GM20000 (cell line): ENCODE data around the gene MANBA.

Experiments used
- DNase-seq: peaks from one replicate; pipeline ENCODE4 v3.0.0; 2012; ENCODE audit warnings: low spot score
- TF ChIP-seq, protein P1 (sequence below): IDR thresholded peaks from 2 replicates; pipeline ENCODE4 v1.5.1; 2012; ENCODE audit warnings: mild to moderate bottlenecking, control low read depth; ENCODE audit errors: extremely low read depth, missing control alignments

Gene MANBA

DNA sequence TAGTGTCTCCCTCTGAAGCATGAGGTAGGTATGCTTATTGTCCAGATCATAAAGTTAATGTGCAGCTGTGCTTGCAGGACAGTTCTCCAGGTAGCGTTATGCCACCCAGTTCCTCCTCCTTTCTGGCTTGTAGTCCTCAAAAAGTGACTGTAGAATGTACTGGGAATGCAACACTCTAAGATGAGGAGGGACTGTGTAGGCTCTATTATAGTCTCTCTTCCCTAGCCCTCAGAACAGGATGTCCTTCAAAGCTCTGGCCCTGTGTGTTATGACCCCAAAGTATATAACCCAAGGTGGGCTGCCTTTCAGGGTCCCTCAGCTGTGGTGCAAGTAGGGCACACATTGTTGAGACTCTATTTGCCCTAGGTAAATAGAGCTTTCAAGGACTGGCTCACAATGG lies 20.8 kb upstream of the MANBA start:
- TF ChIP-seq, protein P1, sequence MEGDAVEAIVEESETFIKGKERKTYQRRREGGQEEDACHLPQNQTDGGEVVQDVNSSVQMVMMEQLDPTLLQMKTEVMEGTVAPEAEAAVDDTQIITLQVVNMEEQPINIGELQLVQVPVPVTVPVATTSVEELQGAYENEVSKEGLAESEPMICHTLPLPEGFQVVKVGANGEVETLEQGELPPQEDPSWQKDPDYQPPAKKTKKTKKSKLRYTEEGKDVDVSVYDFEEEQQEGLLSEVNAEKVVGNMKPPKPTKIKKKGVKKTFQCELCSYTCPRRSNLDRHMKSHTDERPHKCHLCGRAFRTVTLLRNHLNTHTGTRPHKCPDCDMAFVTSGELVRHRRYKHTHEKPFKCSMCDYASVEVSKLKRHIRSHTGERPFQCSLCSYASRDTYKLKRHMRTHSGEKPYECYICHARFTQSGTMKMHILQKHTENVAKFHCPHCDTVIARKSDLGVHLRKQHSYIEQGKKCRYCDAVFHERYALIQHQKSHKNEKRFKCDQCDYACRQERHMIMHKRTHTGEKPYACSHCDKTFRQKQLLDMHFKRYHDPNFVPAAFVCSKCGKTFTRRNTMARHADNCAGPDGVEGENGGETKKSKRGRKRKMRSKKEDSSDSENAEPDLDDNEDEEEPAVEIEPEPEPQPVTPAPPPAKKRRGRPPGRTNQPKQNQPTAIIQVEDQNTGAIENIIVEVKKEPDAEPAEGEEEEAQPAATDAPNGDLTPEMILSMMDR, result no peak
- no peak for DNase-seq

DNA sequence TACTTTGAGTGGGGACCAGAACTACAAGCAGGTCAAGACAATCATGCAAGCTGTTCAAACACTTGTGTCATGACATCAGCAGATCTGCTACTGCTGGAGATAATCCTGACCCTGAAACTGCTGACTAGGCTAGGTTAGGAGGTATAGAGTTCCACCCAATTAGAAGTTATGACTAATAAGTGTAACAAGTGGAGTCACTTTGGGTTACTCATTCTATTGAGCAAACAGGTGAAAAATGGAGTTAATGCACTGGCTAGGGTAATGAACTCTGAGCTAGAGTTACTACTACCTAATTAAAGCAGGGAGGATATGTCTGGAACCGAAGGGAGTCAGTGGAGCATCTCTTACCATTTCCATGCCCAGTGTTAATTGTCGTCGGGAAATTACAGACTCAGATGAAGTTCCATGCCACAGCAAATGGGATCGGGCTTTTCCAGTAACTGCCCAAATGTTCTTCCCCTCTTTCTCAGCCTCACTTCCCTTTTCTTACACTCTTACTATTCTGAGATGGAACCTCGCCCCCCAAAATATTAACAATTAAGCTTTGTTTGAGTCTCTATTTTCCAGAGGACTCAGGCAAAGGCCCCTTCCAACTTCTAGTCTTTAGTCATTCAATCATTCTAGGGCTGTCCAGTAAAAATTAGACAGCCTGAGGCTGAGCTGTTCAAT lies 19.8 kb upstream of the MANBA start:
- DNase-seq, result no peak
- TF ChIP-seq, protein P1, result no peak

DNA sequence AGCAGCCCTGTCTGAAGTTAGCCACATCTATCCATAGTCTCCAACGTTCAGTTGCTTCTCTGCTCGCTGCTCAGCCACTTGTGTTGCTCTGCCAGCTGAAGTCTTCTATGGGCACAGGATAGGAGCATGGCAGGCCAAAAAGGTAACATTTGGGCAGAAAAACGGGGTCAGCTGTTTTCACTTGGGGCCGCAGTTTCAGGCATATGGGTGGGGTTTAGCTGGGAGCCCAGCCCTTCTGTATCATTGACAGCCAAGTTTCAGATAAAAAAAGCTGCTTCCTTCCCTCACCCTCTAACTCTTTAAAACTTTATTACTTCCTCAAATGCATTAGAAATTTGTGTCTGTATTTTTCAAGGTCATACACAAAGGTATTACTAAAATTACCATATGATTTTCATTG lies 18.4 kb upstream of the MANBA start:
- no peak for DNase-seq
- TF ChIP-seq, protein P1, result no peak

DNA sequence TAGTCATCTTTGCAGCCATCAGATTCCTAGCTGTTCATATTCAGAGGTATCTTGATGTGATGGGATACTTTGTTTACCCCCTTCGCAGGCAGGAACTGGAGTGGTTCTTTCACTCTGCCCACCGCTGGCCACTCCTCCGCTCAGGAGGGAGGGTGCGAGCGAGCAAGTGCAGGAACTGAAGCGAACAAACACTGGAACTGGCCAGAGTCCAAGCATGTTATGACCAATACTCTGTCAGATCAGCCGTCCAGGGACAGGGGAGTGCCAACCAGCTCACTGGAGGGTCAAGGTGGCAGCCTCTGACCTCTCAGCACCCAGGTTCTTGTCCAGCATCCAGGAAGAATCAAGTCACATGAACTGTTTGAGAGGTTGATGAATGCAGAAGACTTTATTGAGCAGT lies 18.0 kb upstream of the MANBA start:
- no peak for DNase-seq
- TF ChIP-seq, protein P1, result no peak

DNA sequence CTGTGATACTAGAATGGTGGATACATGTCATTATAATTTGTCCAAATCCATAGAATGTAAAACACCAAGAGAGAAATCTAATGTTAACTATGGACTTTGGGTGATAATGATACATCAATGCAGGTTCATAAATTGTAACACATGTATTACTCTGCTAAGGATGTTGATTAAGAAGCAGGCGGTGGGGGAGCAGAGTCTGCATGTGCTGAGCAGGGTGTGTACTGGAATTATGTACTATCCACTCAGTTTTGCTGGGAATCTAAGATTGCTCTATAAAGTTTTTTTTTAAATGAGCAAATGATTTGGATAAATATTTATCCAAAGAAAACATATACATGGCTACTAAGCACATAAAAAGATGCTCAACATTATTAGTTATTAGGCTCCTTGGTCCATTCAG lies 15.0 kb upstream of the MANBA start:
- DNase-seq, result no peak
- TF ChIP-seq, protein P1, result no peak

DNA sequence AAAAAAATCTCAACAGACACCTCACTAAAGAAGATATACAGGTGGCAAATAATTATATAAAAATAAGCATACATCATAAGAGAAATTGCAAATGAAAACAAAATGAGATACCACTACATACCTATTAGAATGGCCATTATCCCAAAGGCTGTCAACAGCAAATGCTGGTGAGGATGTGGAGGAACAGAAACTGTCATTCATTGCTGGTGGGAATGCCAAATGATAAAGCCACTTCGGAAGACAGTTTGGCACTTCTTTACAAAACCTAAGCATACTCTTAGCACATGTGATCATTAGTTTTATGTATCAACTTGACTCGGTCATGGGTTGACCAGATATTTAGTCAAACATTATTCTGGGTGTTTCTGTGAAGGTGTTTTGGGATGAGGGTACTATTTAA lies 13.5 kb upstream of the MANBA start:
- no peak for DNase-seq
- TF ChIP-seq, protein P1, result no peak

DNA sequence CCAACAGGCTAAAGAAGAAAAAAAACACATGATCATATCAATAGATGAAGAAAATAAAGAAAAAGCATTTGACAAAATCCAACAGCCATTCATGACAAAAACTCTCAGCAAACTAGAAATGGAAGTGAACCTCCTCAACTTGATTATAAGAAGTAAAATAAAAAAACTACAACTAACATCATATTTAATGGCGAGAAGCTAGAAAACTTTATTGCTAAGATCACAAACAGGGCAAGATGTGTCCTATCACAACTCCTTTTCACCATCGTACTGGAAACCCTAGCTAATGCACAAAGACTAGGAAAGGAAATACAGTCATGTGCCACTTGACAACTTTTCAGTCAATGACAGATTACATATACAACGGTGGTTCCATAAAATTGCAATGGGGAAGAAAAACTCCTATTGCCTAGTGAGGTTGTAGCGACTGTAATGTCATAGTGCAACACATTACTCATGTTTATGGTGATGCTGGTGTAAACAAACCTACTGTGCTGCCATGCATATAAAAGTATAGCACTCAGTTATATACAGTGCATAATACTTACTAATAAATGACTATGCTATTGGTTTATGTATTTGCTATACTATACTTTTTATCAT lies 12.1 kb upstream of the MANBA start:
- DNase-seq, result no peak

More for the DNA sequence above, 12.1 kb upstream of the MANBA start:
- TF ChIP-seq, protein P1, result no peak
